ENCODE data around the gene NRXN3.

DNA sequence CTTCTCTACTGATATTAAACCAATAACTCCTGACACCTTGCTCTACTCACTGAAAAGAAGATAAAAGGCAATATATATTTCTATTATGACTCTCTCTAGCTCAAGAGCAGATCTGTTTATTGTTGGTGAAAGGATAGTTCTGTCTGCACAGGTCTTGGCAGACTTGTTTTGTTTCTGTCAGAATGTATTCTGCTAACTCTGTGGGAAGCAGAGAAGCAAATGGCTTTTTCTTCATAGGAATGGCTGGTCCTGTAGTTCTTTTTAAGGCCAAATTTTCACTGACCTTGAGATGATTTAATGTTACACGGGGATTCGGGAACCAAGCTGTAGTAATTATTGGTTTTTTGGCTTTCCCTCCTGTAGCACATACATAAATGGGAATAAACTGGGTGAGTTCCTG, 1529.0 kb downstream of the NRXN3 start:
- TF ChIP-seq CTCF (IDR thresholded peaks at IDR 0.05 in 4 of 5, conservative IDR thresholded peaks at IDR 0.05 in 1 of 5) (no peak), POLR2A (IDR thresholded peaks at IDR 0.05) (no peak)
